HG02852 (cell line): ENCODE measurements around the gene AP3B2.
"Not testable (repeated sequence)": the region's sequence is repeated elsewhere in the genome, so short reads cannot be mapped to it uniquely, and the experiment has no call there.

Experiments used
- ATAC-seq: cut with Tn5 transposase; IDR thresholded peaks from one replicate; pipeline ENCODE4 v1.9.1; 2021; ENCODE audit warnings: mild to moderate bottlenecking, moderate library complexity; ENCODE audit not compliant: unreplicated experiment

The AP3B2 gene

DNA sequence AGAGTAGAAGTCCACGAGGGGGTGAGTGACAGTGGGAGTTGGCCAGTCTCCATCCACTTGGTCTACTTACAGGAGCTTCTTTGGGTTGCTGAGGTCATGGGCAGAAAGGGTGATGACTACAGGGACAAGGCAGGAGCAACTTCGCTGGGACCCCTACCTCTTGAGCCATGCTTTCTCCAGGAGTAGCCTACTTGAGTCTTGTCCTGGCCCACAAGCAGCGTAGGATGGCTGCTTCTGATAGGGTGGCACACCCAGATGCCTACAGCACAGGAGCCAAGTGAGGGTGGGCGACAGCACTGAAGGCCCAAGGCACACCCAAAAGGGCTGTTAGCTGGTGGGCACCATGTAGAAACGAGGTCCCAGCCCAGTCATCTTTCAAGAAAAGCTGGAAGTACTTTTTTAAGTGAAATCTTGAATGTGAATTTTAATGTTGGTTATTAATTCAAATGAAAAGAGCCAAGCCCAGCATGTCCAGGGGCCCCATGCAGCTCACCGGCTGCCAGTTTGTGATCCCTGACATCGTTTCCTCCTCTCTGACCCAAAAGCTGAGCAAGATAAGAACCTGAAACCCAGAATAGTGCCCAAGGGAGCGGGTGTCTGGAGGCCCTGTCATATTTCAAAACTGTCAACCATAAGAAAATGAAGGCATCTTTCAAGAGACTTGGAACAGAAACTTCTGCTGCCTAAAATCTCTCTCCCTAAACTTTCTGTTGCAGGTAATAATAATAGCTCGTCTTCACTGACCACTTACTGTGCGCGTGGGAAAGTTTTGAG, 60.3 kb downstream of the AP3B2 start:
- ATAC-seq = no peak

DNA sequence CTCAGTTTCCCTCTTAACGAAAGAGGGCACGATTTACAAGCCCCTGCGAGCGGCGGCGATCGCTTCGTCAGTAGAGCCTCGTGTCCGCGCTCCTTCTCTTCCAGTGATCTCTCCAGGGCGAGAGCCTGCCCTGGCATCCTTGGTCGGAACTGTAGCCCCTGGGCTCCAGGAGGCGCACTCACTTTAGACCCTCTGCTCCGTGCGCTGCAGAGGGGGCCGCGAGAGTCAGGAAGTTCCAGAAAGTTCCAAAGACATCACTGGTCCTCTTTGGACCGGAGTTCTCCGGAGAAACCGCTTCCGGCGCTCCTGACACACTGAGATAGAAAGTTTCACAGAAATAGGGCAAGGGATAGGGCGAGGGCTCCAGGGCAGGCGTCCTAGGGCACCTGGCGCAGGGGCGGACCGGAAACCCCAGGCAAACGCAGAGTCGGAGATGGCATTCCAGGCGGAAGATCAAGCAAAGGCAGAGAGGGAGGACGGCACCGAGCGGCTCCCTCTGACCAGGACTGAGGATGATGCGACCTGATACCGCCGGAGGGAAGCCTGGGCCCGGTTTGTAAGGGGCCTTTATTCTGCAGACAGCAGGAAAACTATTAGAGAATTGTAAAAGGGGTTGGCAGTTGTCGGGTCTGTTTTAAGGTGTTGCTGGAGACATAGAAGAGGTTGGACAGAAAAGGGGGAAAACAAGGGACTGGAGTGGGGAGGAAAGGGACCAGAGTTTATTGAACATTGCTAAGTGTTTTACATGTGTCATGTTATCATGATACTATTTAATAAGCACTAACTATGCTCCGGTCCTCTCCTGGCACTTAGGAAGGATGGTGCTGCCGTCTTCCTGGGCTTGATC, 61.2 kb downstream of the AP3B2 start:
- ATAC-seq = no peak

GRCh38 chr15:82647835-82648256, 61.8 kb downstream of the AP3B2 start:
- no peak for ATAC-seq

- ATAC-seq = no peak
Measured at GRCh38 chr15:82647045-82647834, 62.4 kb downstream of the AP3B2 start, which contains the start of gene CPEB1. Gene CPEB1 (minus strand): TSS chr15:82647363. CDS start chr15:82628459, 18,904 bp downstream.

GRCh38 chr15:82646250-82647044, 63.2 kb downstream of the AP3B2 start:
- no peak for ATAC-seq

DNA sequence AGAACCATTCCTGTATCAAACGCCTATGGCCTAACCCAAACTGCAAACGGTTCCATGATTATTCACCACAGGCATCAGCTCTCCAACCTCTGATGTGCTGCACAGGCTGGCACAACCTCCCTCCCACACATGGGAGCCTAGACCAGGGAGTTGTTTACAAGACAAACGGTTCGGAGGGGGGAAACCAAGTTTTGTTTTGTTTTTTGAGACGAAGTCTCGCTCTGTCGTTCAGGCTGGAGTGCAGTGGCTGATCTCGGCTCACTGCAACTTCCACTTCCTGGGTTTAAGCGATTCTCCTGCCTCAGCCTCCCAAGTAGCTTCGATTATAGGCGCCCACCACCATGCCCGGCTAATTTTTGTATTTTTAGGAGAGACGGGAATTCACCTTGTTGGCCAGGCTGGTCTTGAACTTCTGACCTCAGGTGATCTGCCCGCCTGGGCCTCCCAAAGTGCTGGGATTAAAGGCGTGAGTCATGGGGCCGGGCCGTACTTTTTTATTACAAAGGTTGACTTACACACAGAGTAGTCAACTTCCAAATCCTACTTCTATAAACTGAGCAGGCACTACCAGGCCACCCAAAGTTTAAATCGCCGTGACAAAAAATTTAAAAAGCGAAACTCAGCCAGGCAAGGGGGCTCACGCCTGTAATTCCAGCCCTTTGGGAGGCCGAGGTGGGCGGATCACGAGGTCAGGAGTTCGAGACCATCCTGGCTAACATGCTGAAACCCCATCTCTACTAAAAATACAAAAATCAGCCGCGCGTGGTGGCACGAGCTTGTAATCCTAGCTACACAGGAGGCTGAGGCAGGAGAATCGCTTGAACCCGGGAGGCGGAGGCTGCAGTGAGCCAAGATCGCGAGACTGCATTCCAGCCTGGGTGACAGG, 64.5 kb downstream of the AP3B2 start:
- ATAC-seq = not testable (repeated sequence)

- ATAC-seq = no peak
Measured at GRCh38 chr15:82643992-82644391, 65.7 kb downstream of the AP3B2 start.

GRCh38 chr15:82642656-82643055, 67.0 kb downstream of the AP3B2 start:
- ATAC-seq = no peak

DNA sequence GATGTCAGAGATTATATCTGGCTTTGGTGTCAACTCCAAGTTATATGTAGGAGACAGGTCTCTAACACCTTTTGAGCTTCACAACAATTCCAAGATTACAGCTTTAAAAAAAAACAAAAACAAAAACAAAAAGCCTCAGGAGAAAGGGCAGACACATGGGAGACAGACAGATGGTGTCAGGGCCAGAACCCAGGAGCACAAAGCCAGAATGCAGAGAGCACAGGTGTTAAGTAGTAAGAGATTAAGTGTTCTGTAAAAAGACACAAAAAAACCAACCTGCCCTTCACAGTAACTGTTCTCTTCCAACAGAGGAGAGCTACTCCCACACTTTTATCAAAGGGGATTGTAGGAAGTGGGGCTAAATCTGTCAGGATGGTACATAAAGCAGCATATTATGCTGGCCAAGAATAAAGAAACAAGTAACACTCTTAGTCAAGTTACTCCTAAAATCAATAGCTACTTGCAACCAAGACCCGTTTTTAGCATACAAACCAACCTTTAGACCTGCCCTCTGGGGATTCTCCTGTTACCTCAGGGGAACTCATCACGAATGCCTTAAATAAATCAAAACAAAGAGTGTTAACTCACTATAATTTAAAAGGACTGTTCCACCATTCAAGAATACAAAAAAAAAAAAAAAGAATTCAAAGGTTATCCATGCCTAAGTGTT, 68.4 kb downstream of the AP3B2 start:
- no peak for ATAC-seq

- no peak for ATAC-seq
Measured at GRCh38 chr15:82640672-82641071, 69.0 kb downstream of the AP3B2 start.

DNA sequence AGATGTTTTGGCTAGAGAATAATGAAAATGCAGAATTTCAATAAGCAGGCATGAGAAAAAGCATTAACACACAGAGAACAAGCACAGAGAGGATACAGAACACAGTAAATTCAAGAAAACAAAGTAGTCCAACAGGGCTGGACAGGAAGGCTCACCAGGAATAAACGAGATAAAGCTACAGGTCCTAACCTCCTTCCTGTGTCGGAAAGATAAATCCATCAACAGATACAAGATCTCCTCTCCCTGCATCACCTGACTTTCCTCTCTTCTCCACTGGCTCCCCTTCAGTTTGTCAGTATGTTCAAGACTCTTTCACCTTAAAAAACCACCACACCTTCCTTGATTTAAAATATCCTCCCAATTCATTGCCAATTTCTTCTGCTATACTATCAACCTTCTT, 73.9 kb downstream of the AP3B2 start:
- ATAC-seq = no peak

GRCh38 chr15:82630033-82630432, 79.6 kb downstream of the AP3B2 start:
- ATAC-seq = no peak

- no peak for ATAC-seq
Measured at GRCh38 chr15:82625136-82625535, 84.5 kb downstream of the AP3B2 start.

- no peak for ATAC-seq
Measured at GRCh38 chr15:82624438-82624837, 85.2 kb downstream of the AP3B2 start.

GRCh38 chr15:82624008-82624407, 85.7 kb downstream of the AP3B2 start:
- ATAC-seq = no peak

DNA sequence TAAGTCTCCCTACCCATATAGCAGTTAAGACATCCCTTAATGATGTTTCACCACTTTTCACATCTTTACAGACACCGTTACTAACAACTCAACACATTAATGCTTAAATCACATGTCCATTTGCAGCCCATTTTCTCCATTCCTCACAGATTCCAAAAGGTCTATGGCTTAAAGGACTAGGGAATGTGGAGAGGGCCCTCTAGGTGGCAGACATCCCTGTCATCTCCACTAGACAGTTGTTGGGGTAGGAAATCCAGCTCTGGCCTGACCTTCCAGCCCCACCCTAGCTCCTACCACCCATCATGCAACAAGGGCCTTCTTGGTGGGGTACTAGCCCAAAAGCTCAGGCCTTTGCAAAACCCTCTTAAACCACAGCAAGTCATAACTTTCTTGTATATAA, 87.7 kb downstream of the AP3B2 start:
- ATAC-seq = no peak

- ATAC-seq = no peak
Measured at GRCh38 chr15:82613747-82614146, 95.9 kb downstream of the AP3B2 start.

- ATAC-seq = no peak
Measured at GRCh38 chr15:82611348-82611747, 98.3 kb downstream of the AP3B2 start.
